IMR-90 (cell line): ENCODE results near the gene SPATA13. TPM values are rescaled to one million over a fixed set of nuclear protein-coding genes. Genes with fewer than 3 reads are reported as not detected.
A peak's percentile ranks its signal among the peaks of the same experiment; 100 is the strongest.

ENCODE experiments used
- ATAC-seq: fragments of 200-7000 bp; cut with Tn5 transposase; 2 replicates; pipeline ENCODE4 v1.9.1; 2020; ENCODE audit warnings: low read depth, mild to moderate bottlenecking, moderate library complexity
- BruUV-seq: library from RNA; stranded (reverse); fragments of 400-500 nt; replicated peaks from 2 replicates; lab custom pipeline; 2021; lab: Mats Ljungman, UMichigan
- CTCF ChIA-PET: fragments of 300-600 bp; formaldehyde crosslinking; extraction: SDS; loops from one replicate; lab custom pipeline; 2021; ENCODE audit warnings: antibody characterized with exemption; lab: Yijun Ruan, JAX
- POLR2A ChIA-PET: fragments of 300-600 bp; sonication (Branson Sonifier 250); formaldehyde crosslinking; loops from one replicate; lab custom pipeline; 2022; ENCODE audit warnings: antibody characterized with exemption; ENCODE audit not compliant: unreplicated experiment; lab: Charles Lee
- DNase-seq: peaks from one replicate; pipeline ENCODE4 v3.0.0; 2013
- H2AFZ ChIP-seq: replicated peaks from 2 replicates; pipeline ENCODE3; 2013; ENCODE audit warnings: low read length, mild to moderate bottlenecking; ENCODE audit not compliant: poor library complexity
- H2AK5ac ChIP-seq: 2 replicates; pipeline ENCODE4 v1.6.1; 2013; ENCODE audit warnings: low read depth, low read length, inconsistent platforms
- H2AK9ac ChIP-seq: replicated peaks from 2 replicates; pipeline ENCODE3; 2013; ENCODE audit warnings: mild to moderate bottlenecking, low read depth, low read length, moderate library complexity; ENCODE audit not compliant: poor library complexity
- H2BK120ac ChIP-seq: 2 replicates; pipeline ENCODE4 v1.6.1; 2013; ENCODE audit warnings: low read depth, low read length, inconsistent platforms
- H2BK15ac ChIP-seq: 3 replicates; pipeline ENCODE4 v1.6.1; 2013; ENCODE audit warnings: low read depth, low read length, inconsistent platforms
- H2BK20ac ChIP-seq: 2 replicates; pipeline ENCODE4 v1.6.1; 2013; ENCODE audit warnings: low read depth, mild to moderate bottlenecking, inconsistent platforms, low read length, moderate library complexity
- H2BK5ac ChIP-seq: 2 replicates; pipeline ENCODE4 v1.6.1; 2013; ENCODE audit warnings: mild to moderate bottlenecking, low read depth, low read length, inconsistent platforms; ENCODE audit not compliant: poor library complexity, severe bottlenecking
- H3K14ac ChIP-seq: replicated peaks from 2 replicates; pipeline ENCODE4 v1.6.1; 2013; ENCODE audit warnings: low read depth, low read length, inconsistent platforms
- H3K18ac ChIP-seq: 2 replicates; pipeline ENCODE4 v1.6.1; 2013; ENCODE audit warnings: low read depth, low read length, control low read depth
- H3K23ac ChIP-seq: 2 replicates; pipeline ENCODE4 v1.6.1; 2013; ENCODE audit warnings: low read depth, low read length, inconsistent platforms
- H3K27ac ChIP-seq: 2 replicates; pipeline ENCODE4 v1.5.1; 2013; ENCODE audit warnings: mild to moderate bottlenecking, control low read depth, low read length; ENCODE audit not compliant: insufficient read depth
- H3K27me3 ChIP-seq: 2 replicates; pipeline ENCODE4 v1.6.1; 2013; ENCODE audit warnings: low read length; ENCODE audit not compliant: control insufficient read depth, insufficient read depth
- H3K36me3 ChIP-seq: 2 replicates; pipeline ENCODE4 v1.6.1; 2013; ENCODE audit warnings: low read length, mixed read lengths; ENCODE audit not compliant: control insufficient read depth, insufficient read depth
- H3K4ac ChIP-seq: 2 replicates; pipeline ENCODE4 v1.6.1; 2013; ENCODE audit warnings: low read depth, low read length, inconsistent platforms
- H3K4me1 ChIP-seq: 2 replicates; pipeline ENCODE4 v1.6.1; 2013; ENCODE audit warnings: low read length, mixed read lengths; ENCODE audit not compliant: control insufficient read depth, insufficient read depth
- H3K4me2 ChIP-seq: 2 replicates; pipeline ENCODE4 v1.6.1; 2013; ENCODE audit warnings: low read depth, mild to moderate bottlenecking, control low read depth, low read length, moderate library complexity
- H3K4me3 ChIP-seq: 2 replicates; pipeline ENCODE4 v1.5.1; 2013; ENCODE audit warnings: low read depth, mild to moderate bottlenecking, control low read depth, low read length, moderate library complexity; ENCODE audit not compliant: insufficient read depth
- H3K56ac ChIP-seq: 2 replicates; pipeline ENCODE4 v1.6.1; 2013; ENCODE audit warnings: low read length, inconsistent platforms; ENCODE audit not compliant: insufficient read depth; ENCODE audit errors: extremely low read depth
- H3K79me1 ChIP-seq, 2 experiments: 2 replicates each; pipeline ENCODE4 v1.6.1; 2013; ENCODE audit warnings: low read length in 2 of 2, inconsistent platforms in 1 of 2, low read depth in 1 of 2
- H3K9ac ChIP-seq: 2 replicates; pipeline ENCODE4 v1.6.1; 2013; ENCODE audit warnings: low read depth, low read length, control low read depth
- H3K9me1 ChIP-seq: 2 replicates; pipeline ENCODE4 v1.6.1; 2013; ENCODE audit warnings: low read length, inconsistent platforms; ENCODE audit not compliant: insufficient read depth
- H3K9me3 ChIP-seq: 2 replicates; pipeline ENCODE4 v1.6.1; 2013; ENCODE audit warnings: low read length; ENCODE audit not compliant: control insufficient read depth, insufficient read depth
- H4K20me1 ChIP-seq: 2 replicates; pipeline ENCODE4 v1.6.1; 2013; ENCODE audit warnings: low read length, inconsistent platforms; ENCODE audit not compliant: insufficient read depth
- H4K5ac ChIP-seq: 2 replicates; pipeline ENCODE4 v1.6.1; 2013; ENCODE audit warnings: mild to moderate bottlenecking, low read depth, low read length, control low read depth
- H4K8ac ChIP-seq, 2 experiments: 2 replicates each; pipeline ENCODE4 v1.6.1; 2013; ENCODE audit warnings: low read depth in 2 of 2, low read length in 2 of 2, control low read depth in 1 of 2, inconsistent platforms in 1 of 2
- H4K91ac ChIP-seq: 2 replicates; pipeline ENCODE4 v1.6.1; 2013; ENCODE audit warnings: low read depth, low read length, inconsistent platforms; ENCODE audit not compliant: insufficient read depth
- CEBPB ChIP-seq: IDR thresholded peaks from 2 replicates; pipeline ENCODE4 v1.6.1; 2012; ENCODE audit warnings: low read depth, low read length, improper control_type of control experiment
- CHD1 ChIP-seq: IDR thresholded peaks from 2 replicates; pipeline ENCODE4 v1.6.1; 2012; ENCODE audit warnings: low read depth, low read length, improper control_type of control experiment
- ELK1 ChIP-seq: fragments of 150-350 bp; IDR thresholded peaks from 2 replicates; pipeline ENCODE4 v1.6.1; 2016; ENCODE audit warnings: low read depth, mild to moderate bottlenecking, low read length, moderate library complexity, borderline replicate concordance
- MAFK ChIP-seq: IDR thresholded peaks from 2 replicates; pipeline ENCODE4 v1.6.1; 2012; ENCODE audit warnings: low read depth, low read length, improper control_type of control experiment
- MXI1 ChIP-seq: IDR thresholded peaks from 2 replicates; pipeline ENCODE4 v1.6.1; 2012; ENCODE audit warnings: low read depth, mild to moderate bottlenecking, low read length, moderate library complexity, borderline replicate concordance
- RCOR1 ChIP-seq: IDR thresholded peaks from 2 replicates; pipeline ENCODE4 v1.6.1; 2012; ENCODE audit warnings: mild to moderate bottlenecking, low read length, improper control_type of control experiment; ENCODE audit not compliant: insufficient replicate concordance
- RFX5 ChIP-seq: IDR thresholded peaks from 2 replicates; pipeline ENCODE4 v1.8.0; 2012; ENCODE audit warnings: low read depth, mild to moderate bottlenecking, low read length, moderate library complexity
- WGBS, 2 experiments: methylation state at CpG; one replicate each; pipeline versions ENCODE4 v1.1.5 to v1.1.7; 2013; ENCODE audit warnings: missing lambda C conversion rate in 2 of 2; ENCODE audit not compliant: insufficient read length in 1 of 2; ENCODE audit errors: extremely low coverage in 2 of 2; 5-methylcytosine and 5-hydroxymethylcytosine counted together
- dilution Hi-C: fragments of 300-500 bp; cut with HindIII; formaldehyde crosslinking; loops from one replicate; pipeline ENCODE4 v1.14.3; 2018; ENCODE audit warnings: low sequenced_read_pairs; ENCODE audit not compliant: unreplicated experiment
- in situ Hi-C: fragments of 300-500 bp; cut with MboI; formaldehyde crosslinking; loops from 3 replicates; pipeline ENCODE4 v1.14.3; 2019; ENCODE audit warnings: low sequenced_read_pairs, inconsistent platforms, mixed read lengths
- intact Hi-C: fragments of 100-400 bp; cut with micrococcal nuclease; formaldehyde crosslinking; loops from 2 replicates; pipeline ENCODE4 v1.10.0; 2022
- polyA plus RNA-seq, 3 experiments: library from polyadenylated mRNA; depleted of rRNA; stranded (reverse); fragments of >200 nt; gene quantifications; 2 replicates each; pipeline ENCODE4 v1.2.3, GENCODE V29; 2012; ENCODE audit warnings: low replicate concordance in 1 of 3
- total RNA-seq: library from RNA; depleted of rRNA; stranded (reverse); fragments of >200 nt; gene quantifications from 2 replicates; pipeline ENCODE4 v1.2.3, GENCODE V29; 2012

SPATA13 gene
- total and polyA plus RNA-seq, 2 of the 4 experiments (the other 2 are of a cell fraction): 10.5 to 12.5 TPM

- Histone ChIP-seq H4K5ac (no peak overlapping the region), H4K20me1 (no peaks in the 10 kb centered on the region), H3K27ac (no peak overlapping the region), H2AFZ (peak overlapping the region; percentile 63), H3K79me1 (no peaks in the 10 kb centered on the region), H3K23ac (no peak overlapping the region), H2AK9ac (no peak overlapping the region), H4K91ac (no peak overlapping the region), H3K9me3 (no peaks in the 10 kb centered on the region), H3K56ac (no peak overlapping the region), H3K4me1 (peaks cover 2% of the 10 kb centered on the region; the same call in 1 of the 2 replicates), H3K9ac (no peak overlapping the region), H2BK5ac (no peak overlapping the region), H3K9me1 (peaks cover 3% of the 10 kb centered on the region; the same call in 1 of the 2 replicates), H2AK5ac (no peak overlapping the region), H3K4me3 (no peak overlapping the region), H2BK20ac (no peak overlapping the region), H3K27me3 (peaks cover 3% of the 10 kb centered on the region), H2BK15ac (no peak overlapping the region), H3K4ac (no peak overlapping the region), H3K18ac (no peak overlapping the region), H3K4me2 (no peak overlapping the region), H3K36me3 (no peaks in the 10 kb centered on the region), H3K14ac (no peak overlapping the region), H4K8ac (no peak overlapping the region), H2BK120ac (no peak overlapping the region)
- intact Hi-C loops (no loop called here), dilution Hi-C loops (no loop called here), in situ Hi-C loops (no loop called here)
- TF ChIP-seq RCOR1 (no peak), MAFK (no peak), RFX5 (no peak), CEBPB (no peak), CHD1 (no peak), ELK1 (no peak), MXI1 (no peak)
- CTCF ChIA-PET: no interaction called here
- no TSS peak for BruUV-seq
- POLR2A ChIA-PET: no interaction called here
- DNase-seq: no peak
- ATAC-seq: no peak
- 78% methylated on average over 12 of the region's 35 CpGs; no CpG with 5 or more reads in 1 of the 2 experiments for WGBS, 2 experiments
These were observed 179.6 kb downstream of the SPATA13 start for GRCh38 chr13:24339937-24340607.
